ENCODE measurements around the gene CORO2A.
"Not testable (repeated sequence)": the region's sequence is repeated elsewhere in the genome, so short reads cannot be mapped to it uniquely, and the experiment has no call there.

Gene CORO2A

GRCh38 chr9:98083061-98083501 lies 109.4 kb downstream of the CORO2A start:
- no peak for TF ChIP-seq CTCF (IDR thresholded peaks at IDR 0.05; ENCODE audit: low read depth, low read length, missing control alignments)
- no peak for DNase-seq (ENCODE audit: low read depth)
- no peak overlapping the region for H3K4me3 ChIP-seq (ENCODE audit: low read depth, low read length)

GRCh38 chr9:98081477-98082219 lies 110.8 kb downstream of the CORO2A start:
- DNase-seq (ENCODE audit: low read depth): no peak
- no peak for TF ChIP-seq CTCF (IDR thresholded peaks at IDR 0.05; ENCODE audit: low read depth, low read length, missing control alignments)
- H3K4me3 ChIP-seq (ENCODE audit: low read depth, low read length): no peak overlapping the region

- H3K4me3 ChIP-seq (ENCODE audit: low read depth, low read length): no peak overlapping the region
- no peak for TF ChIP-seq CTCF (IDR thresholded peaks at IDR 0.05; ENCODE audit: low read depth, low read length, missing control alignments)
- no peak for DNase-seq (ENCODE audit: low read depth)
Measured at GRCh38 chr9:98080780-98081179, 111.7 kb downstream of the CORO2A start.

- DNase-seq (ENCODE audit: low read depth): no peak
- TF ChIP-seq CTCF (IDR thresholded peaks at IDR 0.05; ENCODE audit: low read depth, low read length, missing control alignments): no peak
- no peak overlapping the region for H3K4me3 ChIP-seq (ENCODE audit: low read depth, low read length)
Measured at GRCh38 chr9:98080326-98080725, 112.1 kb downstream of the CORO2A start.

- no peak overlapping the region for H3K4me3 ChIP-seq (ENCODE audit: low read depth, low read length)
- TF ChIP-seq CTCF (IDR thresholded peaks at IDR 0.05; ENCODE audit: low read depth, low read length, missing control alignments): no peak
- DNase-seq (ENCODE audit: low read depth): no peak
Measured at GRCh38 chr9:98078895-98079294, 113.5 kb downstream of the CORO2A start.

GRCh38 chr9:98076514-98076890 lies 115.9 kb downstream of the CORO2A start:
- not testable (repeated sequence) for H3K4me3 ChIP-seq (ENCODE audit: low read depth, low read length); DNase-seq (ENCODE audit: low read depth)

GRCh38 chr9:98075332-98075805 lies 117.1 kb downstream of the CORO2A start:
- no peak overlapping the region for H3K4me3 ChIP-seq (ENCODE audit: low read depth, low read length)
- no peak for DNase-seq (ENCODE audit: low read depth)
- TF ChIP-seq CTCF (IDR thresholded peaks at IDR 0.05; ENCODE audit: low read depth, low read length, missing control alignments): no peak

Measured in GM12864 (cell line).